GM18951 (cell line): ENCODE results near the gene DHX57.
"Not testable (repeated sequence)": the region's sequence is repeated elsewhere in the genome, so short reads cannot be mapped to it uniquely, and the experiment has no call there.

Experiments
- POLR2A ChIP-seq: IDR thresholded peaks from 4 replicates; pipeline ENCODE4 v1.6.1; 2011; ENCODE audit warnings: mild to moderate bottlenecking; ENCODE audit not compliant: insufficient read length, insufficient read depth; ENCODE audit errors: extremely low read depth
- in situ Hi-C: fragments of 300-500 bp; cut with MboI; formaldehyde crosslinking; loops from one replicate; pipeline ENCODE4 v1.12.0; 2022; ENCODE audit warnings: low sequenced_read_pairs, mixed read lengths, inconsistent platforms; ENCODE audit not compliant: unreplicated experiment

The DHX57 gene

DNA sequence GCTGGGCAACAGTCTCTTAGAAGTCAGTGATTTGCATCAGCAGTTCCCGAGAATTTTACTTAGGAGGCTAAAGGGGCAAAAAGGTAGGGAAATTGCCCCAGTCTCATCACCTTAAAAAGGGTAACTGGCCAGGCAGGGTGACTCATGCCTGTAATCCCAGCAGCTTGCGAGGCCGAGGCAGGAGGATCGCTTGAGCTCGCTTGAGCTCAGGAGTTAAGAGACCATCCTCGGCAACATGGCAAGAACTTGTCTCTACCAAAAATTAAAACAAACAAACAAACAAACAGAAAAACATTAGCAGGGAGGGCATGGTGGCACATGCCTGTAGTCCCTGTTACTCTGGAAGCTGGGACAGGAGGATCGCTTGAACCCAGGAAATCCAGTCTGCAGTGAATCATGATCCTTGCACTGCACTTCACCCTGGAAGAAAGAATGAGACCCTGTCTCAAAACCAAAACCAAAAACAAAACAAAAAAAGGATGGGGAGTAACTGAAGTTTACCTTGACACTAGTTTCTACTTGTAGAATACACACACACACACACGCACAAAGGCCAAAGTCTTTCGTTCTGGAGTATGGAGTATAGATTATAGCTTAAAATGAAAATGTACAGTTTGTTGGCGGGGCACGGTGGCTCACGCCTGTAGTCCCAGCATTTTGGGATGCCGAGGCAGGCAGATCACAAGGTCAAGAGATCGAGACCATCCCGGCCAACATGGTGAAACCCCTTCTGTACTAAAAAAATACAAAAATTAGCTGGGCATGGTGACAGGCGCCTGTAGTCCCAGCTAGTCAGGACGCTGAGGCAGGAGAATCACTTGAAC is 100.4 kb downstream of the DHX57 start:
- in situ Hi-C loops = no loop called here

DNA sequence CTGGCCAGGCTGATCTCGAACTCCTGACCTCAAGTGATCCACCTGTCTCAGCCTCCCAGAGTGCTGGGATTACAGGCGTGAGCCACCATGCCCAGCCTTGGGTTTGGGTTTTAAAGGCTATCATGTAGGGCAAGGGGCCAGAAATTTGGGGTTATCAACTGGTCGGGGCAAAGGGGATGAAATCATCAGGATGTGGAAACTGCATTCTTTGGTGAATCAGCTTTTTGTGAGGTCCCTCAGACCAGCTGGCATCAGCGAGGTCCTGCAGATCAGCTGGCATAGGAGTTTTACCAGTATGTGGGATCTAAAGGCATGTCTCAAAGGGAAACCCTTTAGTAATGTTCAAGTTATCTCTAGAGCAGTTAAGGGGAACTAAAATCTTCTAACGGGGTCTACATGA is 104.1 kb downstream of the DHX57 start:
- no peak for TF ChIP-seq POLR2A
- in situ Hi-C loops = no loop called here

More for the DNA sequence above, 100.4 kb downstream of the DHX57 start:
- no peak for TF ChIP-seq POLR2A

DNA sequence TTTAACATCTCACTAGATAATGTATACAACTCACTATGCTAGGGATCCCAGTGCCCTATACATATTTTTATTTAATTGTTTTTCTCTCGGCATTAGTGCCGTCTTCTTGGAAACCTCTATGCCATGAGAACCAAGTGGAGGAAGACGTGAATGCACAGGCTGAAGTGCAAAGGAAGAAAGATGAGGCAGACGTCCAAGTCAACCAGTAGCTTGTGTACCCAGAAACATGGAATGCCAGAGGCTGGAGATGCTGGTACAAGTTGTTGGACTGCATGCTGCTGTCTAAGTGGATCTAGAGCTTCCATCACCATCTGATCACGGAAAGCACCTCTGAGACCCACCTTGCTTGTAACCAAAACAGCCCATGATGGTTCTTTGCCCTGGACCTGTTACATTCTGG is 110.2 kb downstream of the DHX57 start:
- in situ Hi-C loops = no loop called here
- TF ChIP-seq POLR2A = no peak

DNA sequence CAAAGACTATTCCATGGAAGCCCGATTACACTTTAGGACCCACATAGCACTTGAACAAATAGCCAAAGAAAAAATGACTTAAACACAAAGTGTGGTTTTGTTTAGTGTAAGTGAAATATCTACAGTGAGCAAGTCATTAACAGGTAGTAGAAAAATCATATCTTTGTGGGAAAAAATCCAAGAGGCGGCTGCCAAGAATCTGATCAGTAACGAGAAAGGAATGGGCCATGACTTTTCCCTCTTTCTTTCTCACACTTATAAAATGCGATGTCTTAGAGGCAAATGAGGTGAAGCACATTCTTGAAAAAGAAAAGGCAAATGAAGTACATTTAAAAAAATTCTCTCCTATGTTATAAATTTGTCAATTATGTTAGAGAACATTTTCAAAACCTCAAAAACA is 110.6 kb downstream of the DHX57 start:
- no peak for TF ChIP-seq POLR2A

DNA sequence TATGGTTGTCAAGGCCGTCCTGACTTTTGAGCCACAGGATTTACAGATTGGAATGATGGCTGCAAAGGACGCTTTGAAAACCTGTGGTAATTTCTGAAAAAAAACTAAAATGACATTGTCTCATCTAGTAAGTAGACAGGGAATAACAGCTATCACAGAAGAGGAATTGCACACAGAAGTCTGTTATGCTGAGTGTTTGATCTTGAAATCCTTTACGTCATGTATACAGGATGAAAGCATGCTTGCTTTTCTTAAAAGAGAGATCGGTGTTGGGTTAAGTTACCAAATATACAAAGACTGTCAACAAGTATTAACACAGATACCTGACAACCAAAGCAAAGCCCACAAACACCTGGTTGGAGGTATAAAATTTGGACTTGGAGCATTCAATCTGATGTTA is 112.0 kb downstream of the DHX57 start:
- in situ Hi-C loops = no loop called here
- TF ChIP-seq POLR2A = no peak

More for the DNA sequence above, 110.6 kb downstream of the DHX57 start:
- in situ Hi-C loops = no loop called here

DNA sequence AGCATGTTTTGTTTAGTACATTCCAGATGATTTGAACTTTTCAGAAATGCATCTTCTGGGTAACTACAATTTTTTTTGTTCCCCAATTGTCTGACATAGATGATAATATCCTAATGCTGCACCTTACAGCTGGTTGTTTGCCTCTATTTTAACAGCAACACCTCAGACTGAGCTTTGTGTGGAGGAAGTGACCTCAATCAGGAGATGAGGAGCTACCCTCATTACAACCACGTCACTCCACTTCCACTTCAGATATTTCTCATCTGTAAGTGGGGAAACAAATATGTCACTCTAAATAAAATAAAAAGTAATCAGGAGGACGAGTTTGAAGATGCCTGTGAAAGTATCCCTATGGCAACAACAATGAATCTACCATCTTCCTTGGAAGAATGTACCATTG is 112.5 kb downstream of the DHX57 start:
- in situ Hi-C loops = no loop called here
- TF ChIP-seq POLR2A = no peak

DNA sequence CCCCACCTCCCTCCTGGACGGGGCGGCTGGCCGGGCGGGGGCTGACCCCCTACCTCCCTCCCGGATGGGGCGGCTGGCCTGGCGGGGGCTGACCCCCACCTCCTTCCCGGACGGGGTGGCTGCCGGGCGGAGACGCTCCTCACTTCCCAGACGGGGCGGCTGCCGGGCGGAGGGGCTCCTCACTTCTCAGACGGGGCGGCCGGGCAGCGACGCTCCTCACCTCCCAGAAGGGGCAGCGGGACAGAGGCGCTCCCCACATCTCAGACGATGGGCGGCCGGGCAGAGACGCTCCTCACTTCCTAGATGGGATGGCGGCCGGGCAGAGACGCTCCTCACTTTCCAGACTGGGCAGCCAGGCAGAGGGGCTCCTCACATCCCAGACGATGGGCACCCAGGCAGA is 119.8 kb downstream of the DHX57 start:
- in situ Hi-C loops = not testable (repeated sequence)

DNA sequence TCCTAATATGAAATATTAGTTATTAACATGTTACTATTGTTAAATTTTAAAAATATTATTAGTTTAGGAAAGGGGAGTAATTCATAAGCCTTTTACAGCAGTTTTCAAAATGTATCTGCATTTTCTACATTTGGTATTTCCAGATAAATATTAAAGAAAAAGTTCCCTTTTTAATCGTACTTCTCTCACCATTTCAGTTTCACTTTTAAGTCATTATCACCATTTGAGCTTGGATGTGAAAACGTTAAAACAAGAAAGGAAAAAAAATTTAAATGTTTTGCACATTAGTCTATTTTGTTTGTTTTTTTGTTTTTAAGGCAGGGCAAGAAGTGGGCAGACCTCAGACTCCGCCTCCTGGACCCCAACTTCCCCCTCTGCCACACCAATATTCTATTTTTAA is 121.2 kb downstream of the DHX57 start:
- no peak for TF ChIP-seq POLR2A
- in situ Hi-C loops = no loop called here

DNA sequence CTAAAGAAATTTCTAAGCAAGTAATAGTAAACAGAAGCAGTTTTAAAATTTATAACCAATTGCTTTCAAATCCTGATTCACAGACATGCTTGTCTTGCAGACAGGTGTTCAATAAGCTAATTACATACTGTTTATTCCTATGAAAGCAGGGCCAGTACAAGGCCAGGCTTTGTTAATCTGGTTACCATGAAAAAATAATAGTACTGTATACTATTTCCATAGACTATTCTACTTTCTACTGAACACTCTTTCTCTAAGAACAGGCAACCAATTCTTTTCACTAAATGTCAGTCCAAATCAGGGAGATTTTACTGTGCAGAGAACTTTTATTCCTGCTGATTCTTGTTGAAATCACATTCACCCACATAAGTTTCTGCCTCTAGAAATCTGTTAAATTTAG is 121.7 kb downstream of the DHX57 start:
- in situ Hi-C loops = no loop called here
- no peak for TF ChIP-seq POLR2A

DNA sequence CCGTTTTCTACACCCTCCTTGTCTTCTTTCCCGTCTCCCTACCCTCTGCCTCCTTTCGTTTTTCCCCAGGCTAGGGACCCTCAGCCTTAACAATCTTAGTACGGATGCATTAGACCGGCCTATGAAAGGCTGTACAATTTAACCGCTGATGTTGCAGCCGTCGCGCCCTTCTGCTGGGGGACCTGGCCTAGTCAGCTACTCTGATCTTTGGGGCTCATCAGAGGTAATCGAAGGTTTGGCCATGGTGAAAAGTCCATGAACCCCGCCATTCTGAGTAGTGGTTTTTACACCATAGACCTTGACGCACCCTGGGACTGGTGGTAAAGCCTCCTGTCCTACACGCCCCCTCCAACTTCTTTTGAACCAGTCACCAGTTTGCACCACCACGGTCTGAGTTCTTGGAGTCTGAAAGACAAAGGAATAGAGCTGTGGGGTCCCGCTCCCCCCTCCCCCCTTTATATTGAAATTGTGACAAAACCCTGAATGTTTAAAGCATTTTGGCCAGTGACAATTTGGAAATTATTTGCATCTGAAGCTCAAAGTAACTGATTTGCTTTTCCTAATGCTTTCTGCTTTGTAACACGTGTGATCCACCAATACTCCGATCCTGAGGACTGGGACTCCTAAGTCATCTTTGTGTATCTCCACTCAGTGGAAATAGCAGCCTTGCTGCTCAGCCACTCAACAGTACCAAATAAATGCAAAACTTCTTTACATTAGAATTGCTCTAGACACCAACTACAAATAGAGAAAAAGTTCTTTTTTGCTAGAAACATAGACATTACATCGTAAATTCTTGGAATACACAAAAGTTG is 123.9 kb downstream of the DHX57 start:
- in situ Hi-C loops = no loop called here
- TF ChIP-seq POLR2A = no peak

DNA sequence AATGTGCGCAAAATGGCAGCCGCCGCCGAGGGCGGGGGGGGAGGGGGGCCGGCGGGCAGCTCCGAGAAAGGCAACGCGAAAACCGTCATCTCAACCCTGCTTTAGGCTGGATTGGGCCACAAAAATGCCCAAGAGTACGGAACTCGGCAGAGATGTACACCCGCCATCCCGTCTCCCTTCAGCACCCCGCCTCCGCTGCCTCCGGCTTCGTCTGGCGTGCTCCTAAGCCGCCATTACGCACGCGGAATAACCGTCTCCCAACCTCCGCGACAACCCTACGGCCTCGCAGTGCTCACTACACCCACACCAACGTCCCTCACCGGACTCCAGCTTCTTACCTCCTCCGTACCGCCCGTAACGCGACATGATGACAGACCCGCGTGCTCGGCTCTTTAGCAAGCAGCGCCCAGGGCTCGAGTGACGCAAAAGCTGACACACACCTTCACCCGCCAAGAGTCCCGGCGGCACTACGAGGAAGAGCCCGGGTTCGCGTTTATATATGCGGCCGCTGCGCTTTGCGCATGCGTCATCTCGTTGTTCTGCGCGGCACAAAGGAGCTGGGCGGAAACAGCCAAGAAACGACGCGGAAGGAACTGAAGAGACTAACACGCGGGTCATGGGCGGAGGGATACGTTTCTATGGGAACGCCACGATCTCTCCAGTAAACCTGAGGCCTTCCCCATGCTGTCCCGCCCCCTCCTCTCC is 124.7 kb downstream of the DHX57 start, which contains the start of gene SRSF7:
Gene SRSF7 (minus strand): TSS at position 471 of the 705 bp plus-strand sequence. CDS start 105 bp downstream, at position 366.
- in situ Hi-C loops = no loop called here
- peak; percentile 100 for TF ChIP-seq POLR2A

DNA sequence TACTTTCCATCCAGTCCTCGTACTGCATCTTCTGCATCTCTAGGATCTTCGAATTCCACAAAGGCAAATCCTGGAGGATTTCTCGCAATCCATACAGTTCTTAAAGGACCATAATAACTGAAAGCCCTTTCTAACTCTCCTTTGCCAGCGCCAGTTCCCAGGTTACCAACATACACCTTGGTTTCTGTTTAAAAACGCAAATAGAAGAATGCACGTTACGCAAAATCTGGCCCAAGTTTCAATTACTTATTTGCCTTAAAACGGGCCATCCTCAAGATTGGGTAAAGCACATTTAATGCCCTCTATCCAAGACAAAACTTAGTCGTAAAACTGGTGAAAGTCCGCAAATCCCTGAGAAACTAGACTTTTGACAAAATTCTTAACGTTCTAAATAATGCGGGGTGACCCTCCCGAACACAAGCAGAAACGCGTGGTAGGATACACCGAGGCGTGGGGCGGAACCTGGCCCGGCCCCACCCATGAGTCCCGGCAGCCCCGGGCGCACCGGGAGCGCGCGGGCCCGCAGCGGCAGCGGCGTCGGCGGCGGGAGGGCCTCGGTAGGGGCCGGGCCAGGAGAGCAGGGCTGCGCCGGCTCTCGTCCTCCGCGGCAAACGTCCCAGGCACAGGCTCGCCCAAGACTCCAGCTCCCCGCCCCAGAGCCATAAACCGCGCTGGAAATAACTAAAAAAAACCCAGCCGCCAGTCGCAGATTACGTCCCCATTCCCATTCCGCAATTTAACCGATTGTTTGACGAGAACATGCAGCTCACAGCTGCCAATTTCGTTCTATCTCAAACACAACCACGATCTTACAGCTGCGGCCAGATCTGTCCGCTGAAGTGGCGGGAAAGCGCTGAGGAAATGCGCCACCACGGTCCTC is 125.5 kb downstream of the DHX57 start:
- in situ Hi-C loops = no loop called here

More for the DNA sequence above, 125.5 kb downstream of the DHX57 start:
- TF ChIP-seq POLR2A = peak; percentile 62
